ENCODE data around the gene CRISP1. TPM values are rescaled to one million over a fixed set of nuclear protein-coding genes. Genes with fewer than 3 reads are reported as not detected.

Gene CRISP1
- total and polyA plus RNA-seq, 10 of the 15 experiments (the other 5 are each of a cell fraction or from before 2014, with no cell fraction given), result not detected

DNA sequence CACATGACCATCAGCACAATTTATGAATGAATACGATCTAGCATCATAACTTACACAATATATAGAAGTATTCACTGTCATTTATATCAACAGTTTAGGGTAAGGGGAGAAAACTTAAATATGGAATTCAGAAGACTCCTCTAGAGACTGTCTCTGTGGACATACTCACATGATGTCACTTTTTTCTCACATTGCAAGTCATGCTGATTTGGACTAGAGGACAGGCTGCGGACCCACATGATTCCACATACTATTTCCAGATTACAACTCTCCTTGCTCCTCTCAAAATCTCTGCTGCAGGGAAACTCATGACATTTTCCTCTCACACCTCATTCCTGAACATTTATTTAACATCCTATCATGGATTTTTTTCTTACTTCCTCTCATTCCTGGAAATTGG lies 13.4 kb downstream of the CRISP1 start (continued):
- no peak for TF ChIP-seq MYC (IDR thresholded peaks at IDR 0.05; ENCODE audit: insufficient read depth, insufficient read length, insufficient replicate concordance, low read length, severe bottlenecking)

DNA sequence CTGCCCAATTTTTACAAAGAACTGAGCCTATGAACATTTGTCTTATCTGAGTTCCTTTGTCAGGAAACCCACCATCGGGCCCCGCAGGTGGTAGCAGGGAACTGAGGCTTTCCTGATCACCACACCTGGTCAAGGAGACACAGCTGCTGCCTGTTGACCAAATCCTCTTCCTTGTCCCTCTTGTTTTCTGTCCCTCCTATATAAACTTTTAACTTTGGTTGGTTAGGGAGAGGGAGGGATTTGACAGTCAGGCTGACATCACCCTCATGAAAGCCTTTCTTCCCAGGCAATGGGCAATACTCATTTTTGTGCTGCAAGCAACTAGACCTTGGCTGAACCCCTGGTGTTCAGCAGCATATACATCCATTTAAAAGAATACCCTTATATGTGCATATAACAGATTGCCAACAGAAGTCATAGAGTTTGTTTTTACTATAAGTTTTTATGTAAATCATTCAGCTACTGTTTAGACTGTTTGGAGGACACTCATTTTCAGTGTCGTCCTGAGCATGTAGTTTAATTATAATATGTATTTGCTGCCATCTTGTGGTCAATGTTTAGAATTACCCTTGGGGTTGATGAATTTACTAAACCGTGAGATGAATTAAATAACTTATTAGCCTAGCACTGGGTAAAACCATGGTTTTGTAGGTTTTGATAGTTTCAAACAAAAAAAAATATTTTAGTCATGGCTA lies 17.0 kb downstream of the CRISP1 start:
- intact Hi-C loops (cut with micrococcal nuclease; ENCODE audit: unreplicated experiment), result loop anchor here (1.0 kb wide), 2 partner anchors 226 to 317 kb away; no protein-coding TSS in a partner anchor
- RAD21 ChIA-PET (ENCODE audit: unreplicated experiment), result interaction anchor here (0.7 to 1.8 kb wide), 6 partner anchors 10 to 317 kb away, joined by 3 to 24 read pairs (median 3); no protein-coding TSS in a partner anchor
- in situ Hi-C loops (cut with MboI), result loop anchor here (5.0 kb wide), 2 partner anchors 227 to 317 kb away; no protein-coding TSS in a partner anchor

More for the DNA sequence above, 17.0 kb downstream of the CRISP1 start:
- 15% methylated on average over 4 of the region's 4 CpGs for WGBS (ENCODE audit: insufficient coverage, insufficient replicate concordance, low lambda C conversion rate, missing lambda C conversion rate)
- H3K4me1 ChIP-seq (ENCODE audit: control insufficient read depth, insufficient read depth, low read length), result no peaks in the 10 kb centered on the region
- H3K27ac ChIP-seq (ENCODE audit: control insufficient read depth, insufficient read depth), result no peak overlapping the region
- ChIA-PET SMC1A (ENCODE audit: uncharacterized antibody, unreplicated experiment) (interaction anchor here (1.0 to 1.8 kb wide), 6 partner anchors 10 to 316 kb away, joined by 3 to 14 read pairs (median 6); no protein-coding TSS in a partner anchor), CTCF (interaction anchor here (0.5 to 6.1 kb wide), 18 partner anchors 8 to 328 kb away, joined by 3 to 85 read pairs (median 4); no protein-coding TSS in a partner anchor), POLR2A (no interaction called here)
- FAIRE-seq (peak; percentile 86), ATAC-seq (peak; percentile 90), DNase-seq (ENCODE audit: low read depth, low spot score) (no peak)
- H2AFZ ChIP-seq (ENCODE audit: control insufficient read depth, low read depth, low read length), result no peak overlapping the region
- no peaks in the 10 kb centered on the region for H3K36me3 ChIP-seq (ENCODE audit: control insufficient read depth in 2 of 2, insufficient read depth in 2 of 2, low read length in 1 of 2)
- H3K4me2 ChIP-seq (ENCODE audit: control insufficient read depth, insufficient read depth), result no peak overlapping the region
- H3K27me3 ChIP-seq (replicated peaks in 1 of 2; ENCODE audit: control insufficient read depth in 2 of 2, insufficient read depth in 2 of 2, low read length in 1 of 2), result no peaks in the 10 kb centered on the region
- no peaks in the 10 kb centered on the region for H3K9me3 ChIP-seq (replicated peaks; ENCODE audit: control insufficient read depth, insufficient read depth, low read length)
- no TSS peak for BruUV-seq (replicated peaks)
- no peak overlapping the region for H3K4me3 ChIP-seq
- no peak overlapping the region for H3K9ac ChIP-seq (ENCODE audit: control insufficient read depth, insufficient read depth, low read length)
- H4K20me1 ChIP-seq (ENCODE audit: control insufficient read depth, insufficient read depth), result no peaks in the 10 kb centered on the region; the same call in 1 of the 2 replicates
- TF ChIP-seq RAD21 (IDR thresholded peaks at IDR 0.05; ENCODE audit: insufficient read depth, low read depth, low read length) (peak; percentile 61), HDAC6 (IDR thresholded peaks at IDR 0.05; ENCODE audit: unreplicated experiment) (no peak), SMC3 (IDR thresholded peaks at IDR 0.05; ENCODE audit: borderline replicate concordance, low read length) (peak; percentile 62; the same call in 1 of the 2 replicates)
- TF ChIP-seq, protein P1, sequence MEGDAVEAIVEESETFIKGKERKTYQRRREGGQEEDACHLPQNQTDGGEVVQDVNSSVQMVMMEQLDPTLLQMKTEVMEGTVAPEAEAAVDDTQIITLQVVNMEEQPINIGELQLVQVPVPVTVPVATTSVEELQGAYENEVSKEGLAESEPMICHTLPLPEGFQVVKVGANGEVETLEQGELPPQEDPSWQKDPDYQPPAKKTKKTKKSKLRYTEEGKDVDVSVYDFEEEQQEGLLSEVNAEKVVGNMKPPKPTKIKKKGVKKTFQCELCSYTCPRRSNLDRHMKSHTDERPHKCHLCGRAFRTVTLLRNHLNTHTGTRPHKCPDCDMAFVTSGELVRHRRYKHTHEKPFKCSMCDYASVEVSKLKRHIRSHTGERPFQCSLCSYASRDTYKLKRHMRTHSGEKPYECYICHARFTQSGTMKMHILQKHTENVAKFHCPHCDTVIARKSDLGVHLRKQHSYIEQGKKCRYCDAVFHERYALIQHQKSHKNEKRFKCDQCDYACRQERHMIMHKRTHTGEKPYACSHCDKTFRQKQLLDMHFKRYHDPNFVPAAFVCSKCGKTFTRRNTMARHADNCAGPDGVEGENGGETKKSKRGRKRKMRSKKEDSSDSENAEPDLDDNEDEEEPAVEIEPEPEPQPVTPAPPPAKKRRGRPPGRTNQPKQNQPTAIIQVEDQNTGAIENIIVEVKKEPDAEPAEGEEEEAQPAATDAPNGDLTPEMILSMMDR (IDR thresholded peaks at IDR 0.05 in 2 of 3, conservative IDR thresholded peaks at IDR 0.05 in 1 of 3; ENCODE audit: control insufficient read depth in 2 of 3, extremely low read depth in 1 of 3, insufficient read depth in 1 of 3, low read depth in 3 of 3, low read length in 3 of 3), result peak in 2 of 3 experiments; percentile 39 to 55; a peak in 5 of 6 replicates
- H3K79me2 ChIP-seq (ENCODE audit: control insufficient read depth, insufficient read depth, low read length), result no peaks in the 10 kb centered on the region
